Activated CD4-positive, alpha-beta T cell treated with anti-CD3 and anti-CD28 coated beads, Interleukin-2, amount 50 U/mL, for 24 hours (primary cell): ENCODE data around the gene FBXO21.
A peak's percentile ranks its signal among the peaks of the same experiment; 100 is the strongest.
"Not testable (repeated sequence)": the region's sequence is repeated elsewhere in the genome, so short reads cannot be mapped to it uniquely, and the experiment has no call there.

Source experiments
- DNase-seq, 2 donors: peaks; one replicate each; pipeline ENCODE4 v3.0.0-alpha.2; 2020; ENCODE audit warnings: low read depth in 1 of 2, low spot score in 1 of 2

The FBXO21 gene

GRCh38 chr12:117190210-117190781, at the start of gene FBXO21:
Gene FBXO21 (minus strand): TSS chr12:117190470. CDS start chr12:117190456, 14 bp downstream.
- DNase-seq, result peak; percentile 86 to 92

GRCh38 chr12:117236456-117237001, 46.3 kb upstream of the FBXO21 start:
- DNase-seq, result peak; percentile 49 to 69

- no peak for DNase-seq
Observed at GRCh38 chr12:117235261-117235660, 45.0 kb upstream of the FBXO21 start.

- DNase-seq, result no peak
Observed at GRCh38 chr12:117234441-117234840, 44.2 kb upstream of the FBXO21 start.

- no peak for DNase-seq
Observed at GRCh38 chr12:117231750-117232149, 41.5 kb upstream of the FBXO21 start.

- no peak for DNase-seq
Observed at GRCh38 chr12:117228239-117228638, 38.0 kb upstream of the FBXO21 start.

GRCh38 chr12:117227000-117227653, 36.9 kb upstream of the FBXO21 start:
- no peak for DNase-seq

- DNase-seq, result no peak
Observed at GRCh38 chr12:117226505-117226904, 36.2 kb upstream of the FBXO21 start.

GRCh38 chr12:117225179-117225578, 34.9 kb upstream of the FBXO21 start:
- DNase-seq, result no peak

GRCh38 chr12:117220947-117221346, 30.7 kb upstream of the FBXO21 start:
- DNase-seq, result not testable (repeated sequence)

GRCh38 chr12:117218149-117218548, 27.9 kb upstream of the FBXO21 start:
- no peak for DNase-seq

GRCh38 chr12:117216686-117217085, 26.4 kb upstream of the FBXO21 start:
- DNase-seq, result no peak

GRCh38 chr12:117214797-117215196, 24.5 kb upstream of the FBXO21 start:
- no peak for DNase-seq

- DNase-seq, result no peak
Observed at GRCh38 chr12:117213295-117213808, 23.1 kb upstream of the FBXO21 start.

- DNase-seq, result peak; percentile 21 to 42
Observed at GRCh38 chr12:117212563-117213190, 22.4 kb upstream of the FBXO21 start.

GRCh38 chr12:117210266-117210918, 20.1 kb upstream of the FBXO21 start:
- no peak for DNase-seq

GRCh38 chr12:117209626-117210025, 19.4 kb upstream of the FBXO21 start:
- no peak for DNase-seq

GRCh38 chr12:117208811-117209455, 18.7 kb upstream of the FBXO21 start:
- no peak for DNase-seq

GRCh38 chr12:117208206-117208605, 17.9 kb upstream of the FBXO21 start:
- no peak for DNase-seq

GRCh38 chr12:117207675-117208074, 17.4 kb upstream of the FBXO21 start:
- no peak for DNase-seq

- DNase-seq, result no peak
Observed at GRCh38 chr12:117202556-117202955, 12.3 kb upstream of the FBXO21 start.
